Measurements from ENCODE around the gene TEX52. TPM values are rescaled to one million over a fixed set of nuclear protein-coding genes. Genes with fewer than 3 reads are reported as not detected.
"Not testable (repeated sequence)": the region's sequence is repeated elsewhere in the genome, so short reads cannot be mapped to it uniquely, and the experiment has no call there.

TEX52 gene
- polyA plus RNA-seq, 5 donors: 1.7 to 4.4 (median 2.6) TPM

GRCh38 chr12:2868986-2869632, 12.3 kb upstream of the TEX52 start:
- DNase-seq: not testable (repeated sequence)

GRCh38 chr12:2864198-2864597, 7.4 kb upstream of the TEX52 start:
- DNase-seq: no peak

GRCh38 chr12:2863402-2863801, 6.6 kb upstream of the TEX52 start:
- not testable (repeated sequence) for DNase-seq

GRCh38 chr12:2862876-2863275, 6.0 kb upstream of the TEX52 start:
- DNase-seq: no peak

GRCh38 chr12:2860170-2860569, 3.3 kb upstream of the TEX52 start:
- DNase-seq: no peak

GRCh38 chr12:2858944-2859421, 2.1 kb upstream of the TEX52 start:
- no peak for DNase-seq

GRCh38 chr12:2858334-2858733, 1.5 kb upstream of the TEX52 start:
- DNase-seq: no peak

GRCh38 chr12:2857576-2857975, 737 bp upstream of the TEX52 start:
- DNase-seq: no peak

GRCh38 chr12:2856051-2856450, 788 bp downstream of the TEX52 start:
- no peak for DNase-seq

GRCh38 chr12:2855546-2855945, 1.3 kb downstream of the TEX52 start:
- no peak for DNase-seq

GRCh38 chr12:2854669-2855453, 2.0 kb downstream of the TEX52 start:
- no peak for DNase-seq

GRCh38 chr12:2853626-2854025, 3.2 kb downstream of the TEX52 start:
- peak; percentile 72 to 80 for DNase-seq

- no peak for DNase-seq
Measured at GRCh38 chr12:2851931-2852330, 4.9 kb downstream of the TEX52 start.

GRCh38 chr12:2845280-2845679, 11.6 kb downstream of the TEX52 start:
- DNase-seq: peak in 1 of 2 donors; percentile 28

GRCh38 chr12:2844786-2845185, 12.1 kb downstream of the TEX52 start:
- no peak for DNase-seq

- DNase-seq: no peak
Measured at GRCh38 chr12:2842948-2843347, 13.9 kb downstream of the TEX52 start.

GRCh38 chr12:2841056-2841650, 15.7 kb downstream of the TEX52 start:
- no peak for DNase-seq

GRCh38 chr12:2836574-2836973, 20.3 kb downstream of the TEX52 start:
- DNase-seq: no peak

- no peak for DNase-seq
Measured at GRCh38 chr12:2835691-2836403, 21.0 kb downstream of the TEX52 start.

GRCh38 chr12:2834581-2835491, 22.0 kb downstream of the TEX52 start, which contains the start of gene NRIP2:
NRIP2 (minus strand) TSS chr12:2835035; CDS start chr12:2834983, 52 bp downstream.
- peak; percentile 85 to 87 for DNase-seq

GRCh38 chr12:2833810-2834209, 23.0 kb downstream of the TEX52 start:
- no peak for DNase-seq
